Smooth muscle cell (in vitro differentiated cells): ENCODE data around the gene ACOT7. TPM values are rescaled to one million over a fixed set of nuclear protein-coding genes. Genes with fewer than 3 reads are reported as not detected.

Source experiments
- DNase-seq: peaks from one replicate; lab custom pipeline; 2025; ENCODE audit not compliant: unreplicated experiment; lab: John Stamatoyannopoulos, UW
- H2AFZ ChIP-seq: fragments of 200-600 bp; sonication (generic); 2 replicates; pipeline ENCODE4 v1.6.0; 2016; ENCODE audit warnings: antibody characterized with exemption, low read depth, mild to moderate bottlenecking
- H3F3A ChIP-seq: fragments of 200-600 bp; sonication (generic); 2 replicates; pipeline ENCODE4 v1.6.0; 2017; ENCODE audit warnings: antibody characterized with exemption, low read depth
- H3K27ac ChIP-seq: fragments of 200-600 bp; sonication (generic); 2 replicates; pipeline ENCODE4 v1.5.1; 2016; ENCODE audit warnings: low read depth, mild to moderate bottlenecking
- H3K27me3 ChIP-seq: fragments of 200-600 bp; sonication (generic); 2 replicates; pipeline ENCODE4 v1.6.1; 2016; ENCODE audit warnings: low read depth, mild to moderate bottlenecking
- H3K36me3 ChIP-seq: fragments of 200-600 bp; sonication (generic); 2 replicates; pipeline ENCODE4 v1.5.1; 2016; ENCODE audit warnings: low read depth
- H3K4me1 ChIP-seq: fragments of 200-600 bp; sonication (generic); 2 replicates; pipeline ENCODE4 v1.5.1; 2016; ENCODE audit warnings: low read depth
- H3K4me2 ChIP-seq: fragments of 200-600 bp; sonication (generic); 2 replicates; pipeline ENCODE4 v1.6.0; 2016; ENCODE audit warnings: mild to moderate bottlenecking
- H3K4me3 ChIP-seq: fragments of 200-600 bp; sonication (generic); 2 replicates; pipeline ENCODE4 v1.5.1; 2016; ENCODE audit warnings: mild to moderate bottlenecking
- H3K79me2 ChIP-seq: fragments of 200-600 bp; sonication (generic); 2 replicates; pipeline ENCODE4 v1.6.0; 2016; ENCODE audit warnings: low read depth, mild to moderate bottlenecking
- H3K9ac ChIP-seq: fragments of 200-600 bp; sonication (generic); 2 replicates; pipeline ENCODE4 v1.6.0; 2016; ENCODE audit warnings: low read depth
- H3K9me3 ChIP-seq: fragments of 200-600 bp; sonication (generic); replicated peaks from 2 replicates; pipeline ENCODE4 v1.5.1; 2016; ENCODE audit warnings: low read depth
- H4K20me1 ChIP-seq: fragments of 200-600 bp; sonication (generic); 2 replicates; pipeline ENCODE4 v1.6.0; 2016; ENCODE audit warnings: low read depth
- CTCF ChIP-seq: fragments of 200-600 bp; sonication (generic); IDR thresholded peaks from 2 replicates; pipeline ENCODE4 v1.5.1; 2017; ENCODE audit warnings: borderline replicate concordance, mild to moderate bottlenecking, antibody characterized with exemption; ENCODE audit not compliant: insufficient read depth, poor library complexity, severe bottlenecking
- WGBS: methylation state at CpG from one replicate; pipeline ENCODE4 v1.1.7; 2016; ENCODE audit warnings: low lambda C conversion rate; 5-methylcytosine and 5-hydroxymethylcytosine counted together
- polyA plus RNA-seq: library from polyadenylated mRNA; unstranded; fragments of >200 nt; fragmentation: Nextera tagmentation; extraction: Ambion mirVana; gene quantifications from 2 replicates; pipeline ENCODE4 v1.2.1, GENCODE V29; 2016
- total RNA-seq: library from RNA; depleted of rRNA; stranded (reverse); fragments of >200 nt; gene quantifications from 2 replicates; pipeline ENCODE4 v1.2.3, GENCODE V29; 2014

ACOT7 gene
- total and polyA plus RNA-seq, 2 experiments from 2014 or later, result 19.5 to 53.8 TPM

GRCh38 chr1:6338695-6339094 lies 54.9 kb downstream of the ACOT7 start:
- no peak overlapping the region for H3K9ac ChIP-seq
- peaks cover 5% of the 10 kb centered on the region for H4K20me1 ChIP-seq
- no peak overlapping the region for H2AFZ ChIP-seq
- DNase-seq, result no peak
- WGBS, result 89% methylated on average over 6 of the region's 7 CpGs
- H3K36me3 ChIP-seq, result no peaks in the 10 kb centered on the region
- no peaks in the 10 kb centered on the region for H3K27me3 ChIP-seq
- no peak overlapping the region for H3K4me2 ChIP-seq
- H3K27ac ChIP-seq, result no peak overlapping the region
- no peak overlapping the region for H3K4me3 ChIP-seq
- no peaks in the 10 kb centered on the region for H3K79me2 ChIP-seq
- no peaks in the 10 kb centered on the region for H3F3A ChIP-seq
- H3K9me3 ChIP-seq, result no peaks in the 10 kb centered on the region
- peaks cover 23% of the 10 kb centered on the region for H3K4me1 ChIP-seq
- no peak for TF ChIP-seq CTCF

- no peak for TF ChIP-seq CTCF
- H3K4me1 ChIP-seq, result peaks cover 23% of the 10 kb centered on the region
- no peak overlapping the region for H3K9ac ChIP-seq
- no peak overlapping the region for H3K4me3 ChIP-seq
- H3K4me2 ChIP-seq, result no peak overlapping the region
- H3K36me3 ChIP-seq, result no peaks in the 10 kb centered on the region
- no peaks in the 10 kb centered on the region for H3F3A ChIP-seq
- H2AFZ ChIP-seq, result no peak overlapping the region
- no peaks in the 10 kb centered on the region for H3K9me3 ChIP-seq
- peaks cover 3% of the 10 kb centered on the region for H4K20me1 ChIP-seq
- H3K27me3 ChIP-seq, result no peaks in the 10 kb centered on the region
- H3K79me2 ChIP-seq, result no peaks in the 10 kb centered on the region
- DNase-seq, result no peak
- no peak overlapping the region for H3K27ac ChIP-seq
- WGBS, result 93% methylated on average over 22 of the region's 22 CpGs
Observed at GRCh38 chr1:6336776-6337622, 56.6 kb downstream of the ACOT7 start.

- Histone ChIP-seq H4K20me1 (peaks cover 3% of the 10 kb centered on the region), H2AFZ (no peak overlapping the region), H3K79me2 (no peaks in the 10 kb centered on the region), H3K27me3 (no peaks in the 10 kb centered on the region), H3K4me3 (no peak overlapping the region), H3K27ac (no peak overlapping the region), H3K9ac (no peak overlapping the region), H3K9me3 (no peaks in the 10 kb centered on the region), H3K4me2 (no peak overlapping the region), H3K36me3 (no peaks in the 10 kb centered on the region), H3K4me1 (peaks cover 23% of the 10 kb centered on the region), H3F3A (no peaks in the 10 kb centered on the region)
- no peak for DNase-seq
- no peak for TF ChIP-seq CTCF
- 96% methylated on average over 14 of the region's 14 CpGs for WGBS
Observed at GRCh38 chr1:6334261-6334993, 59.1 kb downstream of the ACOT7 start.
